GM15510 (cell line): Measurements from ENCODE around the gene THAP10.

Source experiments
- POLR2A ChIP-seq: IDR thresholded peaks from 3 replicates; pipeline ENCODE4 v1.6.1; 2011; ENCODE audit warnings: borderline replicate concordance; ENCODE audit not compliant: insufficient read length; ENCODE audit errors: extremely low read depth

Gene THAP10

GRCh38 chr15:70833861-70834765, 58.1 kb downstream of the THAP10 start:
- TF ChIP-seq POLR2A: no peak

GRCh38 chr15:70833422-70833821, 58.8 kb downstream of the THAP10 start:
- TF ChIP-seq POLR2A: no peak

DNA sequence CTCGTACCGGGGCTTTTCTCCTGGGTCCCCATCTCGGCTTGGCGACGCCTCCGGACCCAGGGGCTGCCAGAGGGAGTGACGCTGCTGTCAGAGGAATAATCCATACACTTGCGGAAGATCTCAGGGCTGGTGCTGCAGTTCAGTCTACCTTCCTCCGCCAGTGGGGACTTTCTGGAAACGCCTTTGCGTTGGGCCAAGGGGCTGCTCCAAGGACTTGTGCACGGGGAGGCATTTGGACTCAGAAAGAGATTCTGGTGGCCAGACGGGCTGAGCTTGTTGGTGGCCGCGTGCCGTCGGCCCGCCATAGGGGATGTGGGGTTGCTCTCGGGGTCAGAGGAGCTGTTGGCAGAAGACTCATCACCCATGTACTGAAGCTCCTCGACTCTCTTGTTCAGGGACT, 60.1 kb downstream of the THAP10 start:
- TF ChIP-seq POLR2A: no peak
